NT2/D1 (cell line): Measurements from ENCODE around the gene TBXAS1.

ENCODE experiments used
- DNase-seq: peaks from one replicate; pipeline ENCODE4 v3.0.0-alpha.2; 2011; ENCODE audit warnings: low read depth, low spot score
- H3K27me3 ChIP-seq: 2 replicates; pipeline ENCODE4 v1.6.0; 2011; ENCODE audit warnings: mild to moderate bottlenecking; ENCODE audit not compliant: insufficient read length, insufficient read depth
- H3K36me3 ChIP-seq: 2 replicates; pipeline ENCODE4 v1.6.1; 2011; ENCODE audit warnings: mild to moderate bottlenecking, low read length, mixed read lengths; ENCODE audit not compliant: insufficient read depth, insufficient read length
- H3K4me1 ChIP-seq: 2 replicates; pipeline ENCODE4 v1.5.1; 2011; ENCODE audit not compliant: insufficient read depth, insufficient read length
- H3K4me3 ChIP-seq: 2 replicates; pipeline ENCODE4 v1.5.1; 2011; ENCODE audit warnings: low read depth; ENCODE audit not compliant: insufficient read length
- H3K9ac ChIP-seq: 2 replicates; pipeline ENCODE4 v1.6.0; 2011; ENCODE audit warnings: low read depth; ENCODE audit not compliant: insufficient read length
- H3K9me3 ChIP-seq: 2 replicates; pipeline ENCODE4 v1.5.1; 2011; ENCODE audit warnings: mild to moderate bottlenecking, low read length; ENCODE audit not compliant: insufficient read depth
- SUZ12 ChIP-seq: IDR thresholded peaks from 2 replicates; pipeline ENCODE4 v1.6.1; 2011; ENCODE audit not compliant: insufficient read length, insufficient read depth; ENCODE audit errors: extremely low read depth
- YY1 ChIP-seq: IDR thresholded peaks from 2 replicates; pipeline ENCODE4 v1.6.1; 2011; ENCODE audit not compliant: insufficient read length, insufficient read depth
- ZNF274 ChIP-seq: IDR thresholded peaks from 2 replicates; pipeline ENCODE4 v1.6.1; 2011; ENCODE audit warnings: mild to moderate bottlenecking, low read depth, low read length

TBXAS1 gene

GRCh38 chr7:139992353-139993044, 163.4 kb downstream of the TBXAS1 start:
- peaks cover 1% of the 10 kb centered on the region for H3K4me1 ChIP-seq
- no peak for TF ChIP-seq ZNF274
- no peak for TF ChIP-seq SUZ12
- TF ChIP-seq YY1: no peak
- no peaks in the 10 kb centered on the region for H3K36me3 ChIP-seq
- H3K4me3 ChIP-seq: no peak overlapping the region
- H3K27me3 ChIP-seq: no peaks in the 10 kb centered on the region
- no peak overlapping the region for H3K9ac ChIP-seq
- no peaks in the 10 kb centered on the region for H3K9me3 ChIP-seq
- DNase-seq: no peak

- H3K36me3 ChIP-seq: no peaks in the 10 kb centered on the region
- no peaks in the 10 kb centered on the region for H3K9me3 ChIP-seq
- H3K4me3 ChIP-seq: no peak overlapping the region
- no peaks in the 10 kb centered on the region for H3K27me3 ChIP-seq
- no peak for DNase-seq
- H3K9ac ChIP-seq: no peak overlapping the region
- peaks cover 1% of the 10 kb centered on the region for H3K4me1 ChIP-seq
- no peak for TF ChIP-seq SUZ12
- TF ChIP-seq YY1: no peak
- no peak for TF ChIP-seq ZNF274
Measured at GRCh38 chr7:139993169-139993568, 164.1 kb downstream of the TBXAS1 start.

- no peak for DNase-seq
- no peak for TF ChIP-seq ZNF274
Measured at GRCh38 chr7:139993592-139993991, 164.5 kb downstream of the TBXAS1 start.

GRCh38 chr7:139994356-139994755, 165.3 kb downstream of the TBXAS1 start:
- peaks cover 1% of the 10 kb centered on the region for H3K4me1 ChIP-seq
- H3K9ac ChIP-seq: no peak overlapping the region
- H3K9me3 ChIP-seq: no peaks in the 10 kb centered on the region
- H3K27me3 ChIP-seq: no peaks in the 10 kb centered on the region
- no peak for DNase-seq
- no peak overlapping the region for H3K4me3 ChIP-seq
- H3K36me3 ChIP-seq: no peaks in the 10 kb centered on the region
- no peak for TF ChIP-seq ZNF274
- no peak for TF ChIP-seq YY1
- TF ChIP-seq SUZ12: no peak

More at GRCh38 chr7:139993592-139993991, 164.5 kb downstream of the TBXAS1 start:
- Histone ChIP-seq H3K4me1 (peaks cover 1% of the 10 kb centered on the region), H3K36me3 (no peaks in the 10 kb centered on the region), H3K9me3 (no peaks in the 10 kb centered on the region), H3K27me3 (no peaks in the 10 kb centered on the region), H3K9ac (no peak overlapping the region), H3K4me3 (no peak overlapping the region)

- TF ChIP-seq YY1 (no peak), SUZ12 (no peak), ZNF274 (no peak)
- H3K9ac ChIP-seq: no peak overlapping the region
- DNase-seq: no peak
- H3K9me3 ChIP-seq: no peaks in the 10 kb centered on the region
- no peak overlapping the region for H3K4me3 ChIP-seq
- no peaks in the 10 kb centered on the region for H3K36me3 ChIP-seq
- H3K4me1 ChIP-seq: peaks cover 1% of the 10 kb centered on the region
- H3K27me3 ChIP-seq: no peaks in the 10 kb centered on the region
Measured at GRCh38 chr7:139995017-139995915, 166.2 kb downstream of the TBXAS1 start.

- DNase-seq: no peak
- Histone ChIP-seq H3K4me1 (no peaks in the 10 kb centered on the region), H3K36me3 (no peaks in the 10 kb centered on the region), H3K4me3 (no peak overlapping the region), H3K9me3 (no peaks in the 10 kb centered on the region), H3K27me3 (no peaks in the 10 kb centered on the region), H3K9ac (no peak overlapping the region)
- TF ChIP-seq YY1 (no peak), ZNF274 (no peak), SUZ12 (no peak)
Measured at GRCh38 chr7:139998572-139998971, 169.5 kb downstream of the TBXAS1 start.

- Histone ChIP-seq H3K4me3 (no peak overlapping the region), H3K27me3 (no peaks in the 10 kb centered on the region), H3K9ac (no peak overlapping the region), H3K9me3 (no peaks in the 10 kb centered on the region), H3K4me1 (no peaks in the 10 kb centered on the region), H3K36me3 (no peaks in the 10 kb centered on the region)
- DNase-seq: no peak
- TF ChIP-seq ZNF274: no peak
- no peak for TF ChIP-seq SUZ12
- no peak for TF ChIP-seq YY1
Measured at GRCh38 chr7:139999516-139999915, 170.5 kb downstream of the TBXAS1 start.
